HCT116 (cell line): ENCODE data around the gene SLC35G3. TPM values are rescaled to one million over a fixed set of nuclear protein-coding genes. Genes with fewer than 3 reads are reported as not detected.

Source experiments
- ATAC-seq: fragments of 200-7000 bp; cut with Tn5 transposase; 2 replicates; pipeline ENCODE4 v1.9.1; 2020; ENCODE audit warnings: mild to moderate bottlenecking, moderate library complexity
- BruUV-seq: library from RNA; stranded (reverse); fragments of 400-500 nt; replicated peaks from 2 replicates; lab custom pipeline; 2021; lab: Mats Ljungman, UMichigan
- CTCF ChIA-PET: fragments of 300-600 bp; sonication (Branson Sonifier 250); formaldehyde crosslinking; loops from one replicate; lab custom pipeline; 2021; ENCODE audit warnings: antibody characterized with exemption; lab: Charles Lee
- POLR2A ChIA-PET: fragments of 300-600, 350-600 bp; sonication (Branson Sonifier 250); formaldehyde crosslinking; loops from one replicate; lab custom pipeline; 2021; ENCODE audit warnings: antibody characterized with exemption; lab: Charles Lee
- RAD21 ChIA-PET, 2 experiments: fragments of 300-600 bp; sonication (Branson Sonifier 250); formaldehyde crosslinking; loops; one replicate each; lab custom pipeline; 2023; ENCODE audit warnings: low total read pairs in 2 of 2; ENCODE audit not compliant: uncharacterized antibody in 2 of 2, unreplicated experiment in 2 of 2, low non-redundant PET in 1 of 2; lab: Charles Lee
- DNase-seq: peaks from one replicate; pipeline ENCODE4 v3.0.0-alpha.2; 2010; ENCODE audit warnings: low read depth, low spot score
- H2AFZ ChIP-seq: fragments of 200-600 bp; shearing (Covaris generic), sonication (generic); 2 replicates; pipeline ENCODE4 v1.6.1; 2017; ENCODE audit warnings: low read depth, mixed run types, mixed read lengths, antibody characterized with exemption, low read length; ENCODE audit not compliant: poor library complexity, severe bottlenecking
- H3K27ac ChIP-seq: 2 replicates; pipeline ENCODE4 v1.5.1; 2012; ENCODE audit warnings: low read depth, low read length
- H3K27me3 ChIP-seq: fragments of 200-600 bp; sonication (generic); 2 replicates; pipeline ENCODE4 v1.6.1; 2016; ENCODE audit warnings: mixed run types, low read length, mixed read lengths; ENCODE audit not compliant: insufficient read depth
- H3K36me3 ChIP-seq, 2 experiments: fragments of 200-500 bp in 1 of 2; fragments of 200-600 bp in 1 of 2; sonication (Bioruptor generic) in 1 of 2; sonication (generic) in 1 of 2; 2 replicates each; pipeline versions ENCODE4 v1.5.1 to v1.6.1; 2014 to 2016; ENCODE audit warnings: low read length in 2 of 2, inconsistent platforms in 1 of 2, mixed read lengths in 1 of 2, mixed run types in 1 of 2; ENCODE audit not compliant: insufficient read depth in 2 of 2, control insufficient read depth in 1 of 2
- H3K4me1 ChIP-seq, 2 experiments: fragments of 200-600 bp in 1 of 2; sonication (generic) in 1 of 2; 2 replicates each; pipeline versions ENCODE4 v1.5.1 to v1.6.1; 2012 to 2017; ENCODE audit warnings: low read length in 2 of 2, inconsistent platforms in 1 of 2, mild to moderate bottlenecking in 1 of 2, mixed read lengths in 1 of 2, mixed run types in 1 of 2, moderate library complexity in 1 of 2; ENCODE audit not compliant: insufficient read depth in 2 of 2, control insufficient read depth in 1 of 2
- H3K4me2 ChIP-seq: fragments of 200-600 bp; sonication (generic); 2 replicates; pipeline ENCODE4 v1.6.1; 2017; ENCODE audit warnings: mixed run types, low read length, mixed read lengths
- H3K4me3 ChIP-seq, 2 experiments: fragments of 200-600 bp in 1 of 2; sonication (generic) in 1 of 2; replicated peaks in 1 of 2; 2 replicates each; pipeline ENCODE4 v1.5.1; 2011 to 2016; ENCODE audit warnings: low read length in 2 of 2, control low read depth in 1 of 2, low read depth in 1 of 2, mild to moderate bottlenecking in 1 of 2, mixed read lengths in 1 of 2, mixed run types in 1 of 2
- H3K79me2 ChIP-seq: fragments of 200-600 bp; sonication (generic); 2 replicates; pipeline ENCODE4 v1.6.1; 2017; ENCODE audit warnings: mild to moderate bottlenecking, mixed run types, low read length, moderate library complexity, mixed read lengths; ENCODE audit not compliant: insufficient read depth
- H3K9ac ChIP-seq: fragments of 200-600 bp; sonication (generic); 2 replicates; pipeline ENCODE4 v1.6.1; 2016; ENCODE audit warnings: low read length, mixed read lengths
- H3K9me2 ChIP-seq: fragments of 200-600 bp; sonication (generic), shearing (Covaris generic); 2 replicates; pipeline ENCODE4 v1.6.1; 2017; ENCODE audit warnings: mixed run types, mild to moderate bottlenecking, moderate library complexity; ENCODE audit not compliant: insufficient read depth
- H3K9me3 ChIP-seq, 2 experiments: fragments of 200-500 bp in 1 of 2; fragments of 200-600 bp in 1 of 2; sonication (Bioruptor generic) in 1 of 2; sonication (generic) in 1 of 2; 2 replicates each; pipeline ENCODE4 v1.6.1; 2014 to 2017; ENCODE audit warnings: low read length in 2 of 2, mixed read lengths in 2 of 2, inconsistent platforms in 1 of 2, low read depth in 1 of 2, mild to moderate bottlenecking in 1 of 2, mixed run types in 1 of 2, moderate library complexity in 1 of 2; ENCODE audit not compliant: control insufficient read depth in 1 of 2, insufficient read depth in 1 of 2
- H4K20me1 ChIP-seq: fragments of 200-600 bp; sonication (generic), shearing (Covaris generic); 2 replicates; pipeline ENCODE4 v1.6.1; 2017; ENCODE audit warnings: mixed run types, mild to moderate bottlenecking, moderate library complexity; ENCODE audit not compliant: insufficient read depth
- CBX3 ChIP-seq: IDR thresholded peaks from 2 replicates; pipeline ENCODE4 v1.6.1; 2012; ENCODE audit warnings: low read depth
- ELF1 ChIP-seq: IDR thresholded peaks from 2 replicates; pipeline ENCODE4 v1.6.1; 2012; ENCODE audit warnings: low read depth, borderline replicate concordance
- EZH2 ChIP-seq: fragments of 200-600 bp; sonication (generic); IDR thresholded peaks from 2 replicates; pipeline ENCODE4 v1.6.1; 2017; ENCODE audit warnings: antibody characterized with exemption, mixed run types
- FOSL1 ChIP-seq: IDR thresholded peaks from 2 replicates; pipeline ENCODE4 v1.6.1; 2012; ENCODE audit warnings: low read depth
- JUND ChIP-seq: IDR thresholded peaks from 2 replicates; pipeline ENCODE4 v1.6.1; 2012
- REST ChIP-seq: IDR thresholded peaks from 2 replicates; pipeline ENCODE4 v1.6.1; 2012; ENCODE audit warnings: low read depth
- SRF ChIP-seq: IDR thresholded peaks from 2 replicates; pipeline ENCODE4 v1.6.1; 2012; ENCODE audit warnings: low read depth
- ZFX ChIP-seq: fragments of 450-650 bp; IDR thresholded peaks from 2 replicates; pipeline ENCODE4 v1.6.1; 2017
- ZNF274 ChIP-seq: fragments of 200-500 bp; sonication (Bioruptor generic); IDR thresholded peaks from 2 replicates; pipeline ENCODE4 v1.6.1; 2014; ENCODE audit warnings: mild to moderate bottlenecking, low read depth, low read length, inconsistent platforms
- intact Hi-C: fragments of 100-400 bp; cut with micrococcal nuclease; formaldehyde crosslinking; loops from 2 replicates; pipeline ENCODE4 v1.10.0; 2022
- total RNA-seq: library from RNA; stranded (reverse); gene quantifications from one replicate; pipeline ENCODE4 v1.2.1, GENCODE V29; 2021; ENCODE audit not compliant: unreplicated experiment
- TF ChIP-seq, protein P1 (sequence below), 3 experiments: fragments of 200-600 bp in 1 of 3; sonication (generic) in 1 of 3; IDR thresholded peaks in 2 of 3; conservative IDR thresholded peaks in 1 of 3; 2 replicates each; pipeline ENCODE4 v1.5.1; 2012 to 2017; ENCODE audit warnings: low read depth in 2 of 3, low read length in 2 of 3, antibody characterized with exemption in 1 of 3, borderline replicate concordance in 1 of 3, control low read depth in 1 of 3, mild to moderate bottlenecking in 1 of 3, mixed read lengths in 1 of 3, mixed run types in 1 of 3, moderate library complexity in 1 of 3; ENCODE audit not compliant: insufficient read depth in 1 of 3
- TF ChIP-seq, protein P2 (sequence below): IDR thresholded peaks from 2 replicates; pipeline ENCODE4 v1.6.1; 2012

Gene SLC35G3
- total RNA-seq, 1 experiment from 2014 or later, result not detected

GRCh38 chr17:35239823-35240222 is 45.6 kb upstream of the SLC35G3 start:
- BruUV-seq, result no TSS peak
- no peaks in the 10 kb centered on the region for H3K79me2 ChIP-seq
- intact Hi-C loops, result loop anchor here (5.0 kb wide), 1 partner anchor 258 kb away; the partner anchor contains the start of gene LIG3
- H2AFZ ChIP-seq, result no peak overlapping the region
- TF ChIP-seq ZFX (no peak), REST (no peak), ZNF274 (no peak), SRF (no peak), FOSL1 (no peak), ELF1 (no peak), EZH2 (no peak), JUND (no peak), CBX3 (no peak)
- TF ChIP-seq, protein P1, sequence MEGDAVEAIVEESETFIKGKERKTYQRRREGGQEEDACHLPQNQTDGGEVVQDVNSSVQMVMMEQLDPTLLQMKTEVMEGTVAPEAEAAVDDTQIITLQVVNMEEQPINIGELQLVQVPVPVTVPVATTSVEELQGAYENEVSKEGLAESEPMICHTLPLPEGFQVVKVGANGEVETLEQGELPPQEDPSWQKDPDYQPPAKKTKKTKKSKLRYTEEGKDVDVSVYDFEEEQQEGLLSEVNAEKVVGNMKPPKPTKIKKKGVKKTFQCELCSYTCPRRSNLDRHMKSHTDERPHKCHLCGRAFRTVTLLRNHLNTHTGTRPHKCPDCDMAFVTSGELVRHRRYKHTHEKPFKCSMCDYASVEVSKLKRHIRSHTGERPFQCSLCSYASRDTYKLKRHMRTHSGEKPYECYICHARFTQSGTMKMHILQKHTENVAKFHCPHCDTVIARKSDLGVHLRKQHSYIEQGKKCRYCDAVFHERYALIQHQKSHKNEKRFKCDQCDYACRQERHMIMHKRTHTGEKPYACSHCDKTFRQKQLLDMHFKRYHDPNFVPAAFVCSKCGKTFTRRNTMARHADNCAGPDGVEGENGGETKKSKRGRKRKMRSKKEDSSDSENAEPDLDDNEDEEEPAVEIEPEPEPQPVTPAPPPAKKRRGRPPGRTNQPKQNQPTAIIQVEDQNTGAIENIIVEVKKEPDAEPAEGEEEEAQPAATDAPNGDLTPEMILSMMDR (IDR thresholded peaks at IDR 0.05 in 2 of 3, conservative IDR thresholded peaks at IDR 0.05 in 1 of 3; ENCODE audit: borderline replicate concordance in 1 of 3, insufficient read depth in 1 of 3, low read depth in 2 of 3, low read length in 2 of 3), result no peak
- TF ChIP-seq, protein P2, sequence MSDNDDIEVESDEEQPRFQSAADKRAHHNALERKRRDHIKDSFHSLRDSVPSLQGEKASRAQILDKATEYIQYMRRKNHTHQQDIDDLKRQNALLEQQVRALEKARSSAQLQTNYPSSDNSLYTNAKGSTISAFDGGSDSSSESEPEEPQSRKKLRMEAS, result no peak
- TF ChIP-seq, all 23 proteins: peak for 0
- peaks cover 19 to 24% of the 10 kb centered on the region in 2 experiments for H3K4me1 ChIP-seq
- no peaks in the 10 kb centered on the region for H3K36me3 ChIP-seq
- ATAC-seq, result no peak
- H3K27me3 ChIP-seq, result no peaks in the 10 kb centered on the region
- H3K4me3 ChIP-seq, result no peak overlapping the region
- RAD21 ChIA-PET, result no interaction called here
- POLR2A ChIA-PET, result no interaction called here
- no peak overlapping the region for H3K27ac ChIP-seq
- H3K9ac ChIP-seq, result no peak overlapping the region
- no peak for DNase-seq
- H4K20me1 ChIP-seq, result no peaks in the 10 kb centered on the region
- H3K9me2 ChIP-seq, result no peaks in the 10 kb centered on the region
- CTCF ChIA-PET, result no interaction called here
- H3K4me2 ChIP-seq, result no peak overlapping the region
- no peaks in the 10 kb centered on the region for H3K9me3 ChIP-seq
